NCI-H226 (cell line): ENCODE data around the gene CPEB3.
"Not testable (repeated sequence)": the region's sequence is repeated elsewhere in the genome, so short reads cannot be mapped to it uniquely, and the experiment has no call there.

Source experiments
- DNase-seq: peaks from one replicate; pipeline ENCODE4 v3.0.0-alpha.2; 2015

Gene CPEB3

DNA sequence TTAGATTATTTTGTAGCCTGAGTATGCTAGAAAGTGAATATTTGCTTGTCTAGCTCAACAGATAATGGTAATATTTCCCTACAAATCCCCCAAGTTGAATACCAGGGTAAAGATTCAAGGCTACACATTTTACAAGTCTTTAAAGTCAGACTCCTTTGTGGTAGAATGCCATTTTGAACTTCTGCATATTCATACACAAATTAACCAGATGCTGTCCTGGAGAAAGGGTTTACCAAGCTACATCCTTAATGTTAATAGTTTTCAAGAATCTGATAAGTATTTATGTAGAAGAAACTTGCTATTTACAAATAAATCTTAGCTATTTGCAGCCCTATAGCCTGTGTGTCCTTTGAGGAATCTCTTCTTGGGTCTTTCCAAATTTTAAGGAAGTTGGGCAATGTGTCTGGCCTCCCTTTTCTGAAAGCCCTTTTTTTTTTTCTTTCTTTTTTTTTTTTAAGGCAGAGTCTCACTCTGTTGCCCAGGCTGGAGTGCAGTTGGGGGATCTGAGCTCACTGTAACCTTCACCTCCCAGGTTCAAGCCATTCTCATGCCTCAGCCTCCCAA lies 82.6 kb downstream of the CPEB3 start:
- DNase-seq, result no peak

DNA sequence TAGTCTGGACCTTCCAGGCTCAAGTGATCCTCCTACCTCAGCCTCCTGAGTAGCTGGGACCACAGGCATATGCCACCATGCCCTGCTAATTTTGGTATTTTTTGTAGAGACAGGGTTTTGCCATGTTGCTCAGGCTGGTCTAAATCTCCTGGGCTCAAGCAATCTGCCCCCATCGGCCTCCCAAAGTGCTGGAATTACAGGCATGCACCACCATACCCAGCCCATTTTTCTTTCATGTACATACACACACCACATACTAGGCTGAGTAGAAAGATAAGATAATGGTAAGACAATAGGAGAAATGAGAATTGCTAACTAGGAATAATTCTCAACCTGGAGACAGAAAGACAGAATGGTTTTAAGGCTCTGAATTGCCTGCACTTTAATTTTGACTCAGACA lies 83.8 kb downstream of the CPEB3 start:
- DNase-seq, result peak; percentile 38

DNA sequence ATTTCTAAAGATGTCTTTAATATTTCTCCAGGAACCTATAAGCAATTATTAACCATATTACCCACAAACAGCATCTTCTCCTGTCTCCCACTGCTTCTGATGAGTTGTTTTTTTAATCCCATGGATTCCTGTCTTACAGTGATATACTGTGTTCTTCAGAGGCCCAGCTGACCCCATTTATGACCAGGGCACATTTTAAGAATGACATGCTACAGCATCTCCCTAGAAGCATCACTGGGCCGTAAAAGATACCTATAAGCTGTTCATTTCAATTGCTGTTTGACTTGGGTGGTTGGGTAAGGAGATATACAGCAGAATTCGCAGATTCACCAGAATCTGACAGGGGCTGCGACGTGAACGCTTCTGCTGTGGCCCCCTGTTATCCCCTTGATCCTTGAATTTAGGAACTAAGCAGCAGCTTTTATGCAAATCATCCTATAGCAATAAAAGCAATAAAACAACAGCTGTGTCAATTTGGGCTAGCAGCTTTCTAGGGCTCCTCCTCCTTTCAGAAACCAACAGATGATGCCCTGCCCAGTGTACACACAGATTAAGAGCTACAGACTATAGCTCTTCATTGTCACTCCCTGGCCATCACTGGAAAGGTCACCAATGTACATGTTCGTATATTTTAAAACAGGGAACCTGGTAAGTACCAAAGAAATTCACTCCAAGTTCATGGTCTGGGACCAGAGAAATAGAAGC lies 86.8 kb downstream of the CPEB3 start:
- DNase-seq, result no peak

DNA sequence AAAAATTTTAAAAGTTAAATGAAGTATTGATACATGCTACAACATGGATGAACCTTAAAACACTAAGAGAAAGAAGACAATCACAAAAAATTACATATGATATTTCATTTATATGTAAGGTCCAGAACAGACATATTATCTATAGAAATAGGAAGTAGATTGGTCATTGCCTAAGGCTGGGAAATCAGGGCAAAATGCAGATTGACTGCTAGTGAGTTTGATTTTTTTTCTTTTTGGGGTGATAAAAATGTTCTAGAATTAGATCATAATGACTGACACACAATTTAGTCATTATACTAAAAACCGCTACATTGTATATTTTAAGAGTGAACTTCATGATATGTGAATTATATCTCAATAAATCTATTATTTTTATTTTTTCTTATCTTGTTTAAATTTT lies 88.3 kb downstream of the CPEB3 start:
- no peak for DNase-seq

DNA sequence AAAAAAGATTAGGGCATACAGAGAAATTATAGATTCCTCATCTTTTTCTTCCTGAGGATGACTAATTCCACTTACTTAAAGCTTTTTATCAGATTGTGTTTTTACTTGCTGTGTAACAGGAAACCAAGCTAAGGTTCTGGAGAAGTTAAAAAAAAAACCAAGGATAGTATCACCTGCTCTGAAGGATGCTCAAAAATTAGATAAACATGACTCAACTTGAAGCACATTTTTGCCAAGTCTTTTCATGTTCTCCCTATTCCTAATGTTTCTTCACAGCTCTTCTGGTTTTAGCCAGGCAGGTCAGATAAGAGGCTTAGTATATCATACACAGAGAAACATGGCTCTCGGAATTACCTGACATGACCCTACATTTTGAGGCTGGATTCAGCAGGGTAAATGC lies 90.3 kb downstream of the CPEB3 start:
- peak; percentile 48 for DNase-seq

DNA sequence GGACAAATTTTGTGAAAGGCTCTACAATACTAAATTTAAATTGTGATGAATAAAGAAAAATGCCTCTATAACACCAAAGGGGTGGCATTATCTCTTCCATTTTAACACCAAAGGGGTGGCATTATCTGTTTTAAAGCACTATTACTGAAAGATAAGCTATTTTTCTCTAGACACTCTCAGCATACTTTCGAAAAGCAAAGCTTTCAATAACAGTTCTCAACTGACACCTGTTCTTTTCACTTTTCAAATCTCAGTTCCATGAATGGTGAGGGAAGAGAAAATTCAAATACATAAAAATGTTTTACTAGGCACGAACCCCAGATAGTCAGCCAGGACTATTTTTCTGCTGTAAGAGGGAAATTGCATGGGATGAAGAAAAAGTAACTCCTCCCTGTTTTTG lies 103.8 kb downstream of the CPEB3 start:
- DNase-seq, result no peak

DNA sequence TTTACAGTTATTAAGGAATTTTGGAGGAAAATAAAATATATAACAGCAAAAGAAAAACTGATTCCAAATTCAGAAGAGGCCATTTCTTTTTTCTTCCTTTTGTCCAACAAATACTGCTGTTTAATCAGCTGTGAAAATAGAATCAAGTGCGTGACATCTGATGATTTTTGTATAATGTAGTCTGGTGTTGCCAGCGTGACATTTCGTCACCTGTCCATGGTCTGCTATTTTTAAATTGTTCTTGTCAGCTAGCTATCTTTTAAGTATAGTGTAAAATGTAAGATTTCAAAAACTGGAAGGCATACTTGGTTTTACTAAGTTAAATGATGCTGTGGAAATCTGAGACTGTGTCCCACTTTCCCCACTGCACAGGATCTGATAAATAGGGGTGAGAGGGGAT lies 105.9 kb downstream of the CPEB3 start:
- no peak for DNase-seq

DNA sequence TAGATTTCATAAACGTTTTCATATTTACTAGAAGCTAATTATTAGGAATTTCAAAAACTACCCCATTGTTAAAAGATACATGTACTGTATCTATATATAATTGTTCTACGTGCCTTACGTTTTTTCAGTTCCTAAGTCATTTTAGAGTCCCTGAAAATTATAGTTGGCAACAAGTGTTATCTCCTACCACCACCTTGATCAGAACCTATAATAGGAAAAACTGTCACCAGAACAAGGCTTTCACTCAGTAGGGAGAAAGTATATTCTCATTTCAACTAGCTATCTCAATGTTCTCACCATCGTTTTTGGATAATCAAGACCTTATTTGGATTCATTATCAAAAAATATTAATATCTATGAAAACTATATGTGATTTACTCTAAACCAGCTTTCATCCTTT lies 107.7 kb downstream of the CPEB3 start:
- no peak for DNase-seq

DNA sequence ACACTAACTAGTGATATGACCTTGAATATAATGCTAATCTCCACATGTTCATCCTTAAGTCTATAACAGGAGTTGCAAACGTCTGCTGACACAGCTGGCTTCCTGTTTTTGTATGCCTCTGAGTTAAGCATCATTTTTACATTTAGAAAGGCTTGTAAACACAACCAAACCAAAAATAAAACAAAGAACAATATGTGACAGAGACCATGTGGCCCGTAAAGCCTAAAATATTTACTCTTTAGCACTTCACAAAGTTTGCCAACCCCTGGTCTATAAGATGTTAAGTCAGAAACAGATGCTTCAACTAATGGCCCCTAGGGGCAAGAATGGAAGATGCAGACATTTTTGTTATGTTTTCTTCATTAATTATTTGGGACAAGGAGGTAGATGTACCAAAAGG lies 109.3 kb downstream of the CPEB3 start:
- DNase-seq, result no peak

DNA sequence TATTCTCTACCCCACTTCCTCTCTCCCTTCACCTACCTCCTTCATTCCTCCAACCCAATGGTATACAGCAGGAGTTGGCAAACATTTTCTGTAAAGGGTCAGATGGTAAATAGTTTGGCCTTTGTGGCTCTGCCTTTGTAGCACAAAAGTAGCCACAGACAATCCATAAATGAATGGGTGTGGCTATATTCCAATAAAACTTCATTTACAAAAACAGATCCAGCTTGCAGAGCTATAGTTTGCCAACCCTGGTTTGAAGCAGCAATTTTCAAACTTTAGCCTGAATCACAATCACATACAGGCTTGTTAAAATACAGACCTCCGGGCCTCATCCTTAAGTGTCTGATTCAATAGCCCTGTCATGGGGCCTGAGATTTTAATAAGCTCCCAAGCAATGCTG lies 110.5 kb downstream of the CPEB3 start:
- DNase-seq, result no peak

DNA sequence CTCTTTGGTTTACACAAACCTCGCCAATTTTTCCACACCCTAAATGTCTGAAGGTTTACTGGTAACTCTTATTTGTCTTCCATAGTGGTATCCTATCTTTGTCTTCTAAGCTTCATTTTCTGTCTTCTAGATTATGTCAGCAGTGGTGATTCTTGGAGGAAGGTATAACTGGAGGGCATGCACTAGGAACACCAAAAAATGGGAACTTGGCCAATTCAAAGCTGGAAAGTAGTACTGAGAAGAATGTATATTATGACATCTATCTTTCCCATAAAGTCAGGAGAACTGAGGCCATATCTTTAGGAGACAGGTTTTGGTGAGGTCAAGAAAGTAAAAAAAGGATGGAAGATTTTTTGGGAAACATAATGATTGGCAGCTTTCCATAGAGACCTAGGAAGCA lies 113.3 kb downstream of the CPEB3 start:
- DNase-seq, result peak; percentile 51

DNA sequence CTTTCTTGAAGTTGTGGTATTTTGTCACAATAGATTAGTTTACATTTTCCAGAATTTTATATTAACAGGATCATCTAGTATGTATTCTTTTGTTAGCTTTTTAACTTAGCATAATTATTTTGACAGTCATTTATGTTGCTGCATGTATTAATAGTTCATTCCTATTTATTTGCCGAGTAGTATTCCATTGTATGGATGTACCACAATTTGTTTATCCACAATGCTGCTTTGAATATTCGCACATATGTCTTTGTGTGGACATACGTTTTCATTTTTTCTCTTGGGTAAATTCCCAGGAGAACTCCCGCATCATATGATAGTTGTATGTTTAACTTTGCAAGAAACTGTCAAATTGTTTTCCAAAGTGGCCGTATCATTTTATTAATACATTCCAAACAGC lies 115.7 kb downstream of the CPEB3 start:
- no peak for DNase-seq

DNA sequence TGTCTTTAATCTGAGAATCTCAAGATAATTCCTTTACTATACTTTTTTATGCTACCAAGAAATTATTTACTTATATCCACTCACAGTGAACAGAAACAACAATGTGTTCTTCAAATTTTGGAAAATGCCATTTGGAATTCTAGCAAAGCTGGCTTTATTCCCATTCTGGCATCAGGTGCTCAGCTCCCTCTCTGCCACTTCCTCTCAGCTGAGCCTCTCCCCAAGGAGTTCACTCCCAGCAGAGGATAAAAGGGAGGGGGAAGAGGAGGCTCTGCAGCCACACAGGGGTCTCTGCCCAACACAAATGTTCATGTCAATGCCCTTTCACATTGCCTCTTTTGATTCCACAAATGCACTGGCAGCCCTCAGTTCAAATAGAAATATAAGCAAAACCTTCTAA lies 116.9 kb downstream of the CPEB3 start:
- DNase-seq, result no peak

DNA sequence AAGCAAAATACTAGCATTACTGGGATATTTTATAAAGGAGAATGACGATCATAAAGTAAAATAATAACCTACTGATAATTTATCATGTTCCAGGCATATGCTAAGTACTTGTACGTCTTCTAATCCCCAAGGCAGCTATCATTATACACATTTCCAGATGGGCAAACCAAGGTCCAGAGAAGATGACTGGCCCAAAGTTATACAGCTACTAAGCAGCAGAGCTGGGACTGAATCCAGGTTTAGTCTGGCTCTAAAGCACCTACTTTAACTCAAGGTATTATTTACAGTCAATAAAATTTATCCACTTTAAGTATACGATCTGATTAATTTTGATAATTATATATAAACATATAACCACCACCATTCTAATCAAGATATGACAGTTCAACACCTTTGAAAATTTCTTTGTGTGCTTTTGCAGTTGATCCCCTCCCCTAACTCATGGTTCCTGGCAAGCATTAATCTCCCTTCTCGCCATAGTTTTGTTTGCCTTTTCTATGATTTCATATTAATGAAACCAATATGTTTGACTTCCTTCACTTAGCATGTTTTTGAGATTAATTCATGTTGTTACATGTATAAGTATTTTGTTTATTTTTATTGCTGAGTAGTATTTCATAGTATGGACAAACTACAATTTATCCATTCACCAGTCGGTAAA lies 126.7 kb downstream of the CPEB3 start:
- no peak for DNase-seq

DNA sequence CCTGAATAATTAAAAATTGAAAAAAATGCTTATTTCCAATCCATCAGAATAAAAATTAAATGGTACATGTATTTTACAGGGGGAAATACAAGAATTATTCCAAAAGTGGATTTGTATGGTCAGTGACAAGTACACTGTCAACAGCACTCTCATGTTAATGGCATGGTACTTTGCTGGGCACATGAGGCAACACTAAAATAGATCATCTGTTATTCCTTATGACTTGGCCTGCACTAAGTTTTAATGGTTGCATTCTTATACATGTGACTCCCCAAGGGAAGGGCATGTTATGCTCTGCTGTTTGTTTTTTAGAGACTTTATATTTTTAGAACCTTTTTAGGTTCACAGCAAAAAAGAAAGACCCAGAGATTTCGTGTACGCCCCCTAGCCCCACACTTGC lies 128.3 kb downstream of the CPEB3 start:
- DNase-seq, result no peak

DNA sequence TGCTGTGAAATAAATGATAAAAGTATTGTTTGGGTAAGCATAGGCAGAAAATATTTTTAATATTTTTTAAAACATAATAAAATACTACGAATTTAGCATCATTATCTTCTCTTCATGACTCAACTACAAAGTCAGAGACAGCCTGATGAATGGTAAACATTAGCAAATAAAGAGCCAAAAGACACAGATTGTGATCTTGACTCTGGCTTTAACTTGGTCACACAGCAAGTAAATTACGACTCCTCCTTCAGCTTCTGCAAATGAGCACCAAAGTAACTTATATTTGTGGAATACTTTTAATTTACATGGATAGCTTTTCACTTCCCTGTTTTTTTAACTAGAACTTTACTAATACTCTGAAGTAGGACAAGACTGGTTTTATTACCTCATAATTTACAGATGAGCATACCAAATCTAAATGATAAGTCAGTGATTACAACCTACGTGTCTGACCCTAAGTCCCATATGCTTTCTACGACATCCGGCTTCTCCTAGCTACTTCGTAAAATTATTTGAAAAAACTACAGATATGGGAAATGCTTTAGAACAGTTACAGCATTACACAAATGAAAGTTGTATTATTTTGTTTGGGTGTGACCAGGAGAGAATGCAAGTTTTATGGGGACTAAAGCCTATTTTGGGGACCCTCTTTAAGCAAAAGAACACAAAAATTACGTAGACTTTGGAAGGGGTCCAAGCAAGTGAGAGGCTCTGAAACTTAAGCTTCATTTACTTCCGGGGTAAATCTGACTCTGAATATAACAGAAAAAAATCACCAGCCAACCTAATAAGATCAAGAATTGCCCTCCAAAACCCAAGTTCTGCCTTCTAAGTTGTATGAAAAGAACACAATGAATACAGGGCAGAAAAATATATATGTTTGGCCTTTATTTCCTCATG lies 133.8 kb downstream of the CPEB3 start:
- DNase-seq, result no peak

DNA sequence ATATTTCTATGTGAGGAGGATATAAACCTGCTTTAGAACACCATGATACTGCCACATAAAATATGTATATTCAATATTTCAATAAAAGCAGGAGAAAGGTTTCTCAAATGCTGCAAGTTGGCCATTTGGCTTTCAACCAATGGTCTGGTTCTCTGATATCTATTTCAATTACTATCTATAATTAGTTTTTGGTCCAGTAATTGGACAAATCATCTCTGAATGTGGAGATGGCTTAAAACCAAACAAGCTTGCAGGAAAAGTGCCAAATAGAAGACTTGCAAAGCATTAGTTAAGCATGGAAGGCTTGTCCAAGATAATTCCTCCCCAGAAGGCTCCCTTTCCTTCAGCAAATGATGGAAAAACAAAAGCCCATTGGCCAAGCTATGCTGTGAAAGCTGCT lies 140.1 kb downstream of the CPEB3 start:
- no peak for DNase-seq

DNA sequence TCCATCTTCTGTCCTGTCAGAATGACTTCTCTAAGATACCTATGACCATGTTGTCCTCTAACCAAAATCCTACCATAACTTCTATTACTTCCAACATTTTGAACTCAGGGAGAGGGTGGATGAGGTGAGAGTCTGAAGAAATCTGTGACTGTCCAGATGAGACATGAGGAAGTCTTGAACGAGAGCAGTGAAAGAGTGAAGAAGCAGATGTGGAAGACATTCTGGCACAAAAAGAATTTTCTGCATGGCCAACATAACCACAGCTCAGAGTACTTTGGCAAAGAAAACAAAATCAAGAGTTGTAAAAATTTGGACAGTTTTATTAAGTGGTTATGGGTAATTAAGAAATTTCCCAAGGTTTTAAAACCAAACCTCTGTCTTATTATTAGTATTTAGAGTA lies 141.6 kb downstream of the CPEB3 start:
- DNase-seq, result no peak

DNA sequence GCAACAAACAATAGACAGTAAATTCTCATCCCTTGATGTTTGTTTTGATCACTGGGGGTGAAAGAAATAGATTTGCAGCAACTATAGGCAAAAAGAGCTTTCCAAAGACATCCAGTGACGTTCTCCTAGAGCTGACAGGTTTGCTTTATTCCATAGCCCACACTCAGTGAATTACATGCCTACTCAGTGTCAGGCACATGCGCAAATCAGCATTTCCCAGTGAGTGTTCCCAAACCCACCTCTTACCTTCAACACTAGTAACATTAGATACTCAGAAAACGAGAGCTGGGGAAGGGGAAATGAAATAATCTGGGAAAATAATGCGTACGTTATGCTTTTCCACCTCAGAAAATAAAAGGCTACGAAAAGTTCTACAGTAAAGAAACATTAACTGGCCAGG lies 144.1 kb downstream of the CPEB3 start:
- DNase-seq, result no peak

DNA sequence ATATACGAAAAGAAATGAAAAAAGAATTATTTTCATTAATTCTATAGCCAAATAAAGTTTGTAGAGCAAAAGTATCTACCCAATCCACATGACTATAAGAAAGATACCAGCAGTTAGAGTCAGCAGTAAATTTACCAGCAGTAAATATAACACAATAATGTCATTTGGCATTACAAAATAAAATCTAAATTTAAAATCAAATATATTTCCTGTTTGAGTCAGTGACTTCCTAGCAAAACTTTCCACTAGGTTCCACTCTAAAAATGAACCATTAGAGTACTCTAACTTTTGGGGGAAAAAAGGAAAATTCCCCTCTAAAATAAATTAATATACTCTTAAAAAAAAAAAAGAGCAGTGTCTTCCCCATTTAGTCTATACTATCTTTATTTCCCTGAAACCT lies 144.8 kb downstream of the CPEB3 start:
- no peak for DNase-seq

DNA sequence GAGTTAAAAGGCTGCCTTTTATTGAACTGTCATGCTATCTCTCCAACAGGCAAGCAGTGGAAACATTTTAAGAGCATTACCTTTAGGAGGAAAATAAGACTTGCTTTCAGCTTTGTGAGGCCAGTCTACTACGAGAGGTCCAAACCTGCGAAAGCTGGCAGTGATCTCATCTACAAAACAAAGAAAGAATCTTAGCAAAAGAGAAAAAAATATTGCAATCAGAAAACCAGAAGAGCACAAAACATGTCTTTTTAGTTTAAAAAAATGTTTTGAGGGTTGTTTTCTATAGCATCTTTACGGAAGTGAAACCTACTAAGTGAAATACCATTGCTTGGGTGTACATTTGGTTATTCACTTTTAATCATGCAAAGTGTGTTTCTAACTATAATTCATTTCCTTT lies 147.9 kb downstream of the CPEB3 start:
- no peak for DNase-seq

DNA sequence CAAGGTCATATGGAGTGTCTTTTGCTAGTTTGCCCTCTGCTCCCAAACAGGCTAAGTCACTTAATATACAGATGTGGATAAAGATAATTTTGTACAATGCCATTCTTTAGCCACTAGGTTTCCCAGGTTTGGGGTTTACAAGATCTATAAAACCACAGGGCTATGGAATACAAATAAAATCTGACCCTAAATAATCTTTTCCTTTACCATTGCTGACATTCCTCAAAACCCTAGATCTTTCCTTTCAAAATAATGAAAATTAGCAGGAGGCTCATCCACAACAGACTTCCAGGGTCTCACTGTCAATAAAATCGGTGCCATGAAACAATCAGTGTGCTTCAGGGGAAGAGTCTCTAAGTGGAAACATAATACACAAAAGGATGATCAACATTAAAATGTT lies 148.4 kb downstream of the CPEB3 start:
- no peak for DNase-seq

DNA sequence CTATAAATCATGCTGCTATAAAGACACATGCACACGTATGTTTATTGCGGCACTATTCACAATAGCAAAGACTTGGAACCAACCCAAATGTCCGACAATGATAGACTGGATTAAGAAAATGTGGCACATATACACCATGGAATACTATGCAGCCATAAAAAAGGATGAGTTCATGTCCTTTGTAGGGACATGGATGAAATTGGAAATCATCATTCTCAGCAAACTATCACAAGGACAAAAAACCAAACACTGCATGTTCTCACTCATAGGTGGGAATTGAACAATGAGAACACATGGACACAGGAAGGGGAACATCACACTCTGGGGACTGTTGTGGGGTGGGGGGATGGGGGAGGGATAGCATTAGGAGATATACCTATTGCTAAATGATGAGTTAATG lies 149.7 kb downstream of the CPEB3 start:
- DNase-seq, result not testable (repeated sequence)

DNA sequence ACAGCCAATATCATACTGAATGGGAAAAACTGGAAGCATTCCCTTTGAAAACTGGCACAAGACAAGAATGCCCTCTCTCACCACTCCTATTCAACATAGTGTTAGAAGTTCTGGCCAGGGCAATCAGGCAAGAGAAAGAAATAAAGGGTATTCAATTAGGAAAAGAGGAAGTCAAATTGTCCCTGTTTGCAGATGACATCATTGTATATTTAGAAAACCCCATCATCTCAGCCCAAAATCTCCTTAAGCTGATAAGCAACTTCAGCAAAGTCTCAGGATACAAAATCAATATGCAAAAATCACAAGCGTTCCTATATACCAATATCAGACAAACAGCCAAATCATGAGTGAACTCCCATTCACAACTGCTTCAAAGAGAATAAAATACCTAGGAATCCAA lies 156.8 kb downstream of the CPEB3 start:
- DNase-seq, result not testable (repeated sequence)
